Thyroid gland (tissue), 4 donors: Measurements from ENCODE around the gene NT5E. TPM values are rescaled to one million over a fixed set of nuclear protein-coding genes. Genes with fewer than 3 reads are reported as not detected.

Experiments used
- DNase-seq, 2 donors: peaks; one replicate each; pipeline ENCODE4 v3.0.0-alpha.2; 2019
- H3K27ac ChIP-seq, 3 donors: fragments of 200-600 bp; sonication (generic); 1 replicate in 2 of 3; 2 replicates in 1 of 3; pipeline ENCODE4 v1.5.1; 2016 to 2019; ENCODE audit warnings: mild to moderate bottlenecking in 1 of 3, moderate library complexity in 1 of 3
- H3K27me3 ChIP-seq: fragments of 200-600 bp; sonication (generic); one replicate; pipeline ENCODE4 v1.5.1; 2019
- H3K36me3 ChIP-seq, 2 donors: fragments of 200-600 bp; sonication (generic); one replicate each; pipeline ENCODE4 v1.5.1; 2016 to 2019
- H3K4me1 ChIP-seq, 2 donors: fragments of 200-600 bp; sonication (generic); one replicate each; pipeline ENCODE4 v1.5.1; 2017 to 2019
- H3K4me3 ChIP-seq, 3 donors: fragments of 200-600 bp; sonication (generic); replicated peaks in 1 of 3; 1 replicate in 2 of 3; 2 replicates in 1 of 3; pipeline ENCODE4 v1.5.1; 2016; ENCODE audit warnings: mild to moderate bottlenecking in 1 of 3
- H3K9me3 ChIP-seq: fragments of 200-600 bp; sonication (generic); one replicate; pipeline ENCODE4 v1.5.1; 2017
- CTCF ChIP-seq, 6 experiments: fragments of 200-600 bp in 3 of 6; fragments of 450-650 bp in 3 of 6; sonication (generic) in 3 of 6; IDR thresholded peaks; one replicate each; pipeline ENCODE4 v1.5.1; 2016 to 2019; ENCODE audit warnings: antibody characterized with exemption in 6 of 6, mild to moderate bottlenecking in 2 of 6, inconsistent platforms in 1 of 6, moderate library complexity in 1 of 6
- POLR2A ChIP-seq, 2 donors: fragments of 450-650 bp; IDR thresholded peaks; one replicate each; pipeline ENCODE4 v1.6.1; 2017; ENCODE audit warnings: antibody characterized with exemption in 2 of 2, mild to moderate bottlenecking in 2 of 2, moderate library complexity in 1 of 2
- WGBS, 2 donors: methylation state at CpG; one replicate each; pipeline ENCODE4 v1.1.5; 2017; 5-methylcytosine and 5-hydroxymethylcytosine counted together
- intact Hi-C: fragments of 100-400 bp; cut with DNase I; formaldehyde crosslinking; loops from one replicate; pipeline ENCODE4 v1.15.1; 2023
- total RNA-seq, 4 donors: library from RNA; depleted of rRNA; stranded (reverse); fragments of >200 nt; gene quantifications; one replicate each; pipeline ENCODE4 v1.2.3, GENCODE V29; 2016

The NT5E gene
- total RNA-seq, 4 donors from 2014 or later = 89.6 to 174 (median 122) TPM

GRCh38 chr6:85421181-85421580 lies 28.7 kb upstream of the NT5E start:
- intact Hi-C loops = no loop called here
- no peak overlapping the region for H3K27ac ChIP-seq

GRCh38 chr6:85421972-85422371 lies 27.9 kb upstream of the NT5E start:
- H3K27ac ChIP-seq = no peak overlapping the region

More at GRCh38 chr6:85421181-85421580, 28.7 kb upstream of the NT5E start:
- no peak for DNase-seq
- 79 to 80% methylated on average over 2 of the region's 2 CpGs for WGBS, 2 donors
- no peak overlapping the region for H3K4me3 ChIP-seq
- no peaks in the 10 kb centered on the region for H3K27me3 ChIP-seq
- no peak for TF ChIP-seq CTCF (IDR thresholded peaks at IDR 0.05)
- no peak for TF ChIP-seq POLR2A (IDR thresholded peaks at IDR 0.05)
- no peaks in the 10 kb centered on the region for H3K36me3 ChIP-seq
- no peaks in the 10 kb centered on the region for H3K9me3 ChIP-seq
- no peaks in the 10 kb centered on the region for H3K4me1 ChIP-seq

GRCh38 chr6:85422996-85423395 lies 26.9 kb upstream of the NT5E start:
- Histone ChIP-seq H3K36me3 (no peaks in the 10 kb centered on the region), H3K4me1 (no peaks in the 10 kb centered on the region), H3K4me3 (no peak overlapping the region), H3K27me3 (no peaks in the 10 kb centered on the region), H3K9me3 (no peaks in the 10 kb centered on the region), H3K27ac (no peak overlapping the region)
- TF ChIP-seq POLR2A (IDR thresholded peaks at IDR 0.05) = no peak
- no peak for TF ChIP-seq CTCF (IDR thresholded peaks at IDR 0.05)
- DNase-seq = no peak
- WGBS, 2 donors = 86 to 88% methylated on average over 5 of the region's 5 CpGs
- intact Hi-C loops = no loop called here

More at GRCh38 chr6:85421972-85422371, 27.9 kb upstream of the NT5E start:
- H3K36me3 ChIP-seq = no peaks in the 10 kb centered on the region
- H3K9me3 ChIP-seq = no peaks in the 10 kb centered on the region
- WGBS, 2 donors = 87 to 92% methylated on average over 2 of the region's 2 CpGs
- no peaks in the 10 kb centered on the region for H3K27me3 ChIP-seq
- intact Hi-C loops = no loop called here
- DNase-seq = no peak
- no peak overlapping the region for H3K4me3 ChIP-seq
- TF ChIP-seq CTCF (IDR thresholded peaks at IDR 0.05) (no peak), POLR2A (IDR thresholded peaks at IDR 0.05) (no peak)
- H3K4me1 ChIP-seq = no peaks in the 10 kb centered on the region

- H3K27ac ChIP-seq = no peak overlapping the region
- no peaks in the 10 kb centered on the region for H3K9me3 ChIP-seq
- DNase-seq = no peak
- no peaks in the 10 kb centered on the region for H3K36me3 ChIP-seq
- WGBS, 2 donors = 86 to 95% methylated on average over 2 of the region's 2 CpGs
- TF ChIP-seq POLR2A (IDR thresholded peaks at IDR 0.05) (no peak), CTCF (IDR thresholded peaks at IDR 0.05) (no peak)
- no peak overlapping the region for H3K4me3 ChIP-seq
- no peaks in the 10 kb centered on the region for H3K27me3 ChIP-seq
- no peaks in the 10 kb centered on the region for H3K4me1 ChIP-seq
- intact Hi-C loops = no loop called here
Observed at GRCh38 chr6:85424981-85425380, 24.9 kb upstream of the NT5E start.

GRCh38 chr6:85425997-85426396 lies 23.9 kb upstream of the NT5E start:
- no peak for TF ChIP-seq CTCF (IDR thresholded peaks at IDR 0.05)
- no peak for TF ChIP-seq POLR2A (IDR thresholded peaks at IDR 0.05)
- Histone ChIP-seq H3K4me1 (no peaks in the 10 kb centered on the region), H3K4me3 (no peak overlapping the region), H3K36me3 (no peaks in the 10 kb centered on the region), H3K9me3 (no peaks in the 10 kb centered on the region), H3K27me3 (no peaks in the 10 kb centered on the region), H3K27ac (no peak overlapping the region)
- no peak for DNase-seq
- intact Hi-C loops = no loop called here
- 96 to 97% methylated on average over 4 of the region's 4 CpGs for WGBS, 2 donors
